GM18502 (cell line): ENCODE data around the gene UEVLD.
A peak's percentile ranks its signal among the peaks of the same experiment; 100 is the strongest.
"Not testable (repeated sequence)": the region's sequence is repeated elsewhere in the genome, so short reads cannot be mapped to it uniquely, and the experiment has no call there.

Experiments
- ATAC-seq: cut with Tn5 transposase; IDR thresholded peaks from one replicate; pipeline ENCODE4 v1.9.1; 2021; ENCODE audit warnings: mild to moderate bottlenecking; ENCODE audit not compliant: unreplicated experiment, poor library complexity

UEVLD gene

DNA sequence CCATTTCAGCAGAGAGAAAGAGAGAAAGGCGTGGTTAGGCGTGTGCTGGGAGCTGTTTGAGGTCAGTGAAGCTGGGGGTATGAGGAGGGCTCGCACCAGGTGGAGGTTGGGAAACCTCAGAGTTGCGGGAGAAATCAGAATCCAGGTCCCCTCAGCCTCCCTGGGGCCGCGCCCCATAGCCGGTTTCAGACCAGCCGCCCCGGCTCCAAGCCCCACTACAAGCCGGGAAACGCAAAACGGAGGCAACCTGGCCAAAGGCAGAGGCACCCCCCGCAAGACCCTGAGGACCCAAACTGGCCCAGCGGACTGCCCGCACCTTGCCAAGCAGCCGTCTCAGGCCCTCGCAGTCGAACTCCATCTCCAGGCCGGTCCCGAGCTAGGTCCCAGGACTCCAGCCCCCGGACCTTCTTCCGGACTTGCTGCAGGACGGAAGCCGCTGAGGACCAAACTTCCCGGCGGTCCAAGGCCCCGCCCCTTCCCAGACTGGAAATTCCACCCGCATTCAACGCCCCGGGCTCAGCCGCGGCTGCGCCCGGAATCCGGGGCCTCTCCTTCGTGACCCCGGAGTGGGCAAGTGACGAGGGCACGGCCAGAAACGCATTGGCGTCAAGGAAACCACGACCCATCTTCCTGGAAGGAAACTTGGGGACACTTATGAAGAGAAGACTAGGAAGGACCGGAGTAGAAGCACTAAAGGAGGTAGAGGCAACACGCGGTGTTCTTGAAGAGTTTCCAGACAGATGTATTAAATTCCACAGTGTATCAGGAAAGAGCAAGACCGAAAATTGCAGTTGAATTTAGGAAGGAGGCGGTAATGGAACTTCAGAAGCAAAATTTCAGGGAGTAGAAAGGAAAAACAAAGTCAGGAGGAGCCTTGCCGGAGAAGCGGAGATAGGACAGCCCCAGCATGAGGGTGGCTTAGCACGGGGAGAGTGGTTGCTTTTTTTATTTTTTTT is at the start of gene UEVLD:
Gene UEVLD, minus strand, starts transcription at position 438 of the 956 bp plus-strand sequence. Its CDS starts 80 bp downstream, at position 358.
- ATAC-seq, result peak; percentile 72

DNA sequence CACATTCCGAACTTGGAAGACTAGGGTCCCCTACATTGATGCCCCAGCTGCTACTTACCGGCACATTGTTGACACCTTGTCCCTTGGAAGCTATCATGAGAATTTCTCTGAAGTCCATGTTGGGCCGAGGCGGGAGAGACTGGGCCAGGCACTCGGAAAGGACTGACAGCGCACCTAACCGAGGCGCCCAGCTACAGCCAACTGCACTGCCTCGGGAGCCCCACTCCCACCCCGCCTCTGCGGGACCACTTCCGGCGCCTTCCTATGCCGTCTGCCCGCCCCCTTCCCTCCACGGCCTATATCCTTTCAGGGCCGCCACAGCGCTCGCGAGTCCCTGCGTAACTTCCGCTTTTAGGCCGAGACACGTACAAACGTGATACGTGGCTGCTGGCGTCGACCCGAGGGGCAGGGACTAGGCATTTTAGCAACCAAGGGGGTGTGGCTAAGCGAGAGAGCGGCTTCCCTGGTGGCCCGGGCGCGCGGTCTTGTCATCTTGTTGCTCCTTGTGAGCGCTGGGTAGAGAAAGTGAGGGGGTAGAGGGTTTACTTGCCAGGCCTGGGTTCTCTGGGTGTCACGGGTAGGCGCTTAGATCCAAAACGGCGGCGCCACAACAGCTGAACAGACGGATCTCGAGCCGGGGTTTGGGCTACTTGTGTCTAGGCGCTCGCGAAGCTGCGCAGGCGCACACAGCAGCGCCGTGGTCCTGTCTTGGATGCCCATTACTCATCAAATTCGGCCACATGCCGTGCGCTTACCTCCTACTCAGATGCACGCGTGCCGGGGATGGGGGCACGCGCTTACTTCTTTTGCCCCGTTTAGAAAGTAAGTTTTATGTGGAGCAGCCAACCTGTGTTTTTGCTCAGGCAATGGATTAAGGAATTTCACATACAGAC is 45.9 kb upstream of the UEVLD start, which contains the start of gene SPTY2D1:
Gene SPTY2D1, minus strand, starts transcription at position 203 of the 893 bp plus-strand sequence. Its CDS starts 85 bp downstream, at position 118.
- peak; percentile 96 for ATAC-seq

DNA sequence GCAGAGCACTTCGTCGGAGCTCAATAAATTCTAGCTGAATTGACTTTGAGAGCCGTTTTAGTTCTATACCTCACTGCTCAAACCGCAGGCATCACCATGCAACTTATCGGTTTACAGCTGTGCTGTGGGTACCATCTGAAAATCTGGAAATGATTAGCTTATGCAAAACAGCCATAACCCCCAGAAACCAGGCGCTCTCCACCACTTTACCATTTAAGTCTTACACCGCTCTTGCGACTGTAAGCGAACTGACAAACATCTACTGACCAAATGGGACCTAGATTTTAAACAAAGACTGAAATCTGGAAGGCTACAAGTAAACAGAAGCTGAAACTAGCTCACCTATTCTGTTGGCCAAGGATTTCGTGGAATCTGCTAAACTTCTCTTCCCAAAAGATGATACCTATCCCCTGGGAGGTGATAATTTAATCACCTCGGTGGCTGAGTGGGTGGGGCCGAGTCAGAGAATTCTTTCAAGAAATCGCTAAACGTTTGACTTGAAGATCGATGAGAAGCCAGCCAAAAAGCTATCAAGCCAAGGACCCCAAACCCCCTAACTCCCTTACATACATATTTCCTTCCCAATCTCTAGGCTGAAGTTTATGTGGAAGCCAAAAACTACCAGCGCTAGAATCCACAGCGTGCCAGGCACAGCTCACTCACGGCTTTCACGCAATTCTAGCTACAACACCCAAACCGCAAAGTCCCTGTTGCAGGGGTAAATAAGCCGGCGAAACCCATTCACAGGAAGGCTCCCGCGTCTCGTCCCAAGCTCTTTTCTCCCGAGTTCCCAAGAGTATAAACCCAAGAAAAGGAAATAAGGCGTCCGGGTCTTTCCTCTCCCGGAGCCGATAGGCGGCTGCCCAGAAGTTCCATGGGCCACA is 45.0 kb upstream of the UEVLD start:
- ATAC-seq, result peak; percentile 62

DNA sequence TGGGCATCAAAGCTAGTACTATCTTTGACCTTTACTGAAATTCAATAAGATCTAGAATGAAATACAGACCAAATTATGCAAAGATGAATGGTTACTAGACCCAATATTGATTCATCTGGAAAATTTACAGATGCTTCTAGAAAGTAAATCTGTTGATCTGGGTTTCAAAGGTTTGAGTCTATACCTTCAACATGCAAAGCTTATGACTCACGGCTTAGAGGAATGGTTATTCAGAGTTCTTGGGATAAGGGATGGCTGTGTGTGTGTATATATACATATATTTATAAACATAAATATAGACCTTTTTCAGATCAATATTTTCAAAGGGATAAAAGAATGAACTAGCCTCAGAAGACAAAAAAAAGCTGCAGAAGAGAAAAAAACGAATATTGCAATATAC is 44.3 kb upstream of the UEVLD start:
- ATAC-seq, result no peak

DNA sequence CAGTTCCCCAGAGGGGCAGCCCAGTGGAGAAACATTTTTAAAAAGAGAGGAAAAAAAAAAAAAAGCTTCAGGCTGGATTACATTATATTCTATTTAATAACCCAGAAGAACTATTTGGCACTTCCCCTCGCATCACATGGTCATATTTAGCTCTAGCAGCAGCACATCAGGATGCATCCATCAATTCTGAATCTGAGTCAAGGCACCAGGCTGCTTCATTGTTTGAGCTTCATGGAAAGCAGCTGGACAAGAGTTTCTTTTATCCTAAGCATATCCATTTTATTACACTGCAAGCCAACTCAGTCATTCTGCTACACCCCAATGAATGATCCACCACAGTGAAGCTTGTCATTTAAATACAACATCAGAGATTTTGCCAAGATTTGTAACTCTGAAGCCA is 35.6 kb upstream of the UEVLD start:
- no peak for ATAC-seq

DNA sequence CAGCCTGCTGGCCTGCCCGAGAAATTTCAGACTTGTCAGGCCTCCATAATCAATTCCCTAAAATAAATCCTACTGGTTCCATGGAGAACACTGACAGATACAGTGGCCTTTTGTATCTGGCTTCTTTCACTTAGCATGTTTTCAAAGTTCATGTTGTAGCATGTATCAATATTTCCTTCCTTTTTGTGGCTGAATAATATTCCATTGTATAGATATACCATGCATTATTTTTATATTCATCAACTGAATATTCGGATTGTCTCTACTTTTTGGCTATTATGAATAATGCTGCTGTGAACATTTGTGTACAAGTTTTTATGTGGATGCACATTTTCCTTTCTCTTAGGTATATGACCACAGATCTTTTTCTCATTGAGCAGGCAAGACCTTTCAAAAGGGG is 35.2 kb upstream of the UEVLD start:
- no peak for ATAC-seq

DNA sequence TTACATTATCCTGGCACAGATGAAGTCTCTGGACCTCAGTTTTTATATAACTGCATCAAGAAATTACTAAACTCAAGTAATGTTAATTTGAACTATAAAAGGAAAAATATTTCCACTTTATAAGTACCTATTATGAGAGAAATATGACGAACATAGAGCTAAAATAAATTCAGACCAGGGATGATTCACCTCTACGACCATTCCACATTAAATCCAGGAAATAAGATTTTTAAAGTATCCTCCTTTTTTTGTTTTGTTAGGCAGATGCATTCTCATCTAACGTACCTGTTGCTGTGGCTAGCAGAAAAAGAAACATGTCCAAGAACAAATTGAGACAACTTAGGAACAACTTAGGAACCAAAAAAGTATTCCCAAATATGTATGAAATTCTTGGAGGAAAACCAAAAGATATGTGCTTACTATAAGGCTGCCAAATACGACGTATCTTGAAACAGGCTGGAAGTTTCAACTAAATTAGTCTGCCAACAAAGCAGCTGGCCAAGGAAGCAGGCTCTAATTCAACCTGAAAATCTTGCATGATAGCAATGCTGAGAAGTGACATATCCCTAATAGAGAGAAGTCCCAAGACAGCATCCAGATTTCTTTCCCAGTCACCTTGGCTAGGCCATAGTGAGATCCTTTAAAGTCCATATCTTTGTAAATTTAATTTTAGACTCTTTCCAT is 29.9 kb upstream of the UEVLD start:
- ATAC-seq, result no peak

DNA sequence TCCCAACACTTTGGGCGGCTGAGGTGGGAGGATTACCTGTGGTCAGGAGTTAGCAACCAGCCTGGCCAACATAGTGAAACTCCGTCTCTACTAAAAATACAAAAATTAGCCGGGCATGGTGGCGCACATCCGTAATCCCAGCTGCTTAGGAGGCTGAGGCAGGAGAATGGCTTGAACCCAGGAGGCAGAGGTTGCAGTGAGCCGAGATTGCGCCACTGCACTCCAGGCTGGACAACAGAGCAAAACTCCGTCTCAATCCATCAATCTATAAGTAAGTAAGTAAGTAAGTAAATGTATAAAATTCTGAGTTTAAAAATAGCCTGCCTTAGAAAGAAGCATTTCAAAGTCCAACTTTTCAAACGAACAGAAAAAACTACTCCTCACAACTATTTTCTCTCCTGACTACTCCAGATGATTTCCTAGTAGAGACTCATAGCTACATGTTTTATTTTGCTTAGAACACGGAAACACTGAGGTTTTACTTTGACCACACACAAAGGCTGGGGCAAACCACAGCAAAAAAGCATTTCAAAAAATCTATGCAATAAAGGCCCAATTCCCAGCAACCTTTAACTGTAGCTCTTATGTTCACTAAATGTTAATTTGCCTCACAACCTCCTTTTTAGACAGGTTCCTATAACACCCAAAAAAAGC is 29.3 kb upstream of the UEVLD start:
- ATAC-seq, result peak; percentile 40

DNA sequence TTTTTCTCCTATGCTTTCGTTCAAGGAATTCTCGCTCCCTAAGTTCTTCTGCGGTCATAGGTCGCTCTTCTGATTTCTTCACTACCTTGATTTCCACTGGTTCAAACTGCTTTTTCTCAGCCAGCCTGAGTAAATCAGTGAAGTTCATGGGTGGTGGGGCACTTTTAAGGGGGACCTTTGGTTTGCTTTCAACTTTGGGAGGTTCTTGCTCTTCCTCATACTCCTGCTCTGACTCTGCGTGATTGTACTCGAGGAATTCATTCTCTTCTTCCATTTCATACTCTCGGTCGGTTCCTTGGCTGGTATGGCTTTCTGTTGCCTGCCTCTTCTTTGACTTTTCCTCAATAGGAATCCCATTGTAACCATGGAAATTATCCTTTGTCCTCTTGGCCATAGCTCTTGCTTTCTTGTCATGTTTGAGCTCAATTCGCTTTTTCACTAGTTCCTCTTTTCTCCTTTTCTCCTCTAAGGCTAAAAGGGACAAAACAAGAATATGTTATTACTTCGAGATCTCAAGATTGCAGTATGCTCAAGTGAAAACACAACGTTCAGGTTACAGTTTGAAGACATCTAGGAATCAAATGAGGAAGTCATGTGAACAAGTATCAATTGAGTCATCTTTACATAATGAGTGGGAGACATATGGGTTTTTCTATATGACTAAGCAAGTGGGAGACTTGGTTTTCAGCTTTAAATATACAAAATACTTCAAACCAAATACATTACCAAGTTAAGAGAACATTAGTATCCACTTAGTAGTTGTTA is 27.3 kb upstream of the UEVLD start:
- peak; percentile 95 for ATAC-seq

DNA sequence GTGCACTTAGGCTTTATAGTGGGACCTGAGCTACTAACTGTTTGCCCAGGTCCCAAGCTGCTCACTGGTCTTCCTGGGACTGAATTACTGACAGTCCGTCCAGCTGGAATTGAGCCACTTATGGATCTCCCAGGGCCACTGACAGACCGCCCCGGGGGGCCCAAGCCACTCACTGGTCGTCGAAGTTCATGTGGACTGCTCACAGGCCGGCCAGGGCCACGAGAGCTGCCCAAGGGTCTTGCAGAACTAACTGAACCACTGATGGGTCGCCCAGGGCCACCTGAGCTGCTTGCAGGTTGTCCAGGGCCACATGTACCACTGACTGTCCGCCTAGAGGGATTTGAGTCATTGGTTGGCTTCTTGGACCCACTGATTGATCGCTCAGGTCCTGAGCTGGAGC is 26.1 kb upstream of the UEVLD start:
- no peak for ATAC-seq

DNA sequence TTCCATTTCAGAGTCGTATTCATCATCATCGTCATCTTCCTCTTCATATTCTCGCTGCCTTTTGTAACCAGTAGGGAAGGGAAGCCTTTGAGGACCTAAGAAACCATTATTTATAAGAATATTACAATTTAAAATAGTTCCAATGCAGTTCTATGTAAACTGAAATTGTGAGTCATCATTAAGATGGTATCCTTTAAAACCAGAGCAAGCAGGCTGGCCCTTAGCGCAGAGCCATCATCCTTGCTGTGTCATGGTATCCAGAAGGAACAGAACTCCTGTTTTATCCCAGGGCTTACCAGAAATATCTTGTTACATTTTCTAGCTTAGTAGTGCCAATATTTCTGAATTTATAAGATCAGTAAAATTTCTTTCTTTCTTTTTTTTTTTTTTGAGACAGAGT is 23.9 kb upstream of the UEVLD start:
- ATAC-seq, result no peak

DNA sequence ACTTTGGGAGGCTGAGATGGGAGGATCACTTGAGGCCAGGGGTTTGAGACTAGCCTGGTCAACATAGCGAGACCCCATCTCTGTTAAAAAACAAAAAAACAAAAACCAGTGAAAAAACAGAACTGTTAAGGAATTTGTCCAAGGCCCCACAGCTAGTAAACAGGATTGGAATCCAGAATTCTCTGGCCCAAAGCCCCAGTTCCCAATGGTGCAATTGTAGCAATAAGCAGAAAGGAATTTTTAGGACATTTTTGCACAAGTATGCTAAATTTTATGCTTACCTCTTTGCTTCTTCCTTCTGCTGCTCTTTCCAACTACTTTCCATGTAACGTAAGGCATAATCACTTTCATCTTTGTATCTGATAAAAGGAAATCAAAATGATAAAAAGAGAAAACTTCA is 22.7 kb upstream of the UEVLD start:
- no peak for ATAC-seq

DNA sequence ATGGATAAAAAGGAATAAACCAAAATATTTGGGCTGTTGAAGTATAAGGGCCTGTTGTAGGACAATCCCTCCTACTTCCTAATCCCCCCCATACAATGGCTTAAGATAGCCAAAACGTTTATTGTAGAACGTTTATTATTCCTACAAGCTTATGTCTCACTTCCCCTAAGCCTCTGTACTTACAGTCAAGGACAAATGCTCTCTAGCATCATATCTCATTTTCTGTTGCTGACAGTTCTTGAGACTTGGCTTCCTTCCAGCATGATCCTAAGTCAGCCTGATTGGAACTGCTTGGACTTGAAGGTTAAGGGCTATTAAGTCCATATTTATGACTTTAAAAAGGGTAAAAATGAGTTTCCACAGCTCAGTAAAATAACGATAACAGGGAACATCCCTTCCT is 19.8 kb upstream of the UEVLD start:
- no peak for ATAC-seq

DNA sequence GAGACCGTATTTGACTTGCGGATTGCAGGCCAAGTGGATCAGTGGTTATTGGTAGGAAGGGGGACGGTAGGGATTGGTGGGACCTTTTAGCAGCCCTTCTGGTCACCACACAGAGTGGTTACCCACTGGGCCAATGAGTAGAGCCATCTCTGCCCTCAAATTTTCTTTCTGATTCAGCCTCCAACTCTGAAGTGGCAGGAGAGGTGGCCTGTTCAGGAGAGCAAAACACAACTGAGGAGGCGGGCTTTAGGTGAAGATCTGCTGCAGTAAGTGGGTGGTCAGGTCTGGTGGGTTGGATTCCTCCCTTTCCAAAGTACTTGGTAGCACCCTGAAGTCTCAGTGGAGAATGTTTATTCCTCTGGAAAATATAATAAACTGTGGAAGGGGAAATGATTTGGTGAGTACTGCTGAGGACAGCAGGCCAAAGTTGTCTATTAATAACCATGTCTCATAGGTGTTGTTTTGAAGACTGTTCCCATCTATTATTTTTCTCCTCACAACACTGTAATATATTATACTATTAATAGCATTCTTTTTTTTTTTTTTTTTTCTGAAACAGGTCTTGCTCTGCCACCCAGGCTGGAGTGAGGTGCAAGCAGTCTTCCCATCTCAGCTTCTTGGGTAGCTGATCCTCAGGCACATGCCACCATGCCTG is 12.5 kb upstream of the UEVLD start:
- no peak for ATAC-seq

DNA sequence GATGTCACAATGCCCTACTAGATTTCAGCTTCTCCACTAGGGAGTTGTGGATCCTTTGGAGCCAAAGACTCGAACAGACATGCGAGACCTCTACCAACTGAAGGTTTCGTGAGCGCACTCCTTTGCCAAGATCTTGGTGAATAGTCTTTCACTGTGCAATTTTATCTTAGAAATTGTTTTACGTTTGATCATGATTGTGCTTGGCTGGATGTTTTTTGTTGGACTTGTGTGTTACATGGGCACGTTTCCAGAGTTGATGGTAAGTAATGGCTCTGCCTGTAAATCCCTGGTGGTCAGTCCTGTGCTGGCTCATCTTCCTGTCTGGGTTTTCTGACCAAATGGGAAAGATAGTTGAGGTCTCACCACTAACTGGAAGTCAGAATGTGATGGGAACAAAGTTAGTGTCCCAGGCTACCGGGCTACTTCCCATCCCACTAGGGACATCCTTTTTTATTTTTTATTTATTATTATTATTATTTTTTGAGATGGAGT is 11.3 kb upstream of the UEVLD start, which contains the start of gene MISFA:
Gene MISFA, plus strand, starts transcription at position 51 of the 492 bp plus-strand sequence. Its CDS starts 140 bp downstream, at position 191.
- no peak for ATAC-seq

DNA sequence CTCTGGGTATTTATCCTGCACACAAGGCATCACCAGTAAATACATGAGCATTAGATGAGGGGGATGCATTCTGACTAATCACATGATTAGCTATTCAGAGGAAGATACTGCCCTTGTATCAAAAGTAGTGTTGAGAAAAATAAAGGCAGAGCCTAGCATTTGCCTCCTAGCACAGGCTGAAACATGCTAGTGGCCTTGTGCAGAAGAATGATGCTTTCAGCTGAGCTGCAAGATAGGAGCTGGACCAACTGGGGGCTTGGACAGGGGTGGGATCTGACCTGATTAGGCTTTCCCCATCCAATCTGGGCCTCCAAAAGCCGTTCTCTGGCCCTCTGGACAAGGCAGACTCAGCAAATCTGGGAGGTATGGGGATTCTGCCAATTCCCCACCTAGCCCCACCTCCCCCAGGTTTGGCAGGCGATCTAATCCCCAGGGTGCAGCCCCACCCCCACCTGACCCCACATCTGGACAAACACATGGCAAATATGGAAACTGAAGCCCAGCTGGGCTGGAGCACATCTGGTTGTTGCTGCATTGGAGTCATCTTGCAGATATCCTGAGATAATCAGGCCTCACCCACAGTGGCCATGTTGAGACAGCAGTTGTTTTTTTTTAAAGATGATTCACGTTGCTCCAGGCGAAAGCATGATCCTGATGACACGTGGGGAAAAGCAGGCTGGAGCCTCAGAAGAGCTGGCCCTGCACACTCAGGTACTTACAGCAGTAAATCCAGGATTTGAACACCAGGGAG is 6.6 kb upstream of the UEVLD start:
- ATAC-seq, result no peak

DNA sequence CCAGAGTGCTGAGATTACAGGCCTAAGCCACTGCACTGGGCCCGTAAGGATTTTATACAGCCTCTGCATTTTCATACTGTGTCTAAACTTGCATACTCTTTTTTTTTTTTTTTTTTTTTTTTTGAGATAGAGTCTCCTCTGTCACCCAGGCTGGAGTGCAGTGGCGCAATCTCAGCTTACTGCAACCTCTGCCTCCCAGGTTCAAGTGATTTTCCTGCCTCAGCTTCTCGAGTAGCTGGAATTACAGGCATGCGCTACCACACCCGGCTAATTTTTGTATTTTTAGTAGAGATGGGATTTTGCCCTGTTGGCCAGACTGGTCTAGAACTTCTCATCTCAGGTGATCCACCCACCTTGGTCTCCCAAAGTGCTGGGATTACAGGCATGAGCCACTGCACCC is 5.6 kb upstream of the UEVLD start:
- ATAC-seq, result not testable (repeated sequence)
